OCI-LY3 (cell line): Measurements from ENCODE around the gene PHLPP2.
"Not testable (repeated sequence)": the region's sequence is repeated elsewhere in the genome, so short reads cannot be mapped to it uniquely, and the experiment has no call there.

ENCODE experiments used
- CTCF ChIP-seq: fragments of 200-600, 300-600 bp; sonication (generic); IDR thresholded peaks from 2 replicates; pipeline ENCODE4 v1.5.1; 2014; ENCODE audit warnings: antibody characterized with exemption, low read length, low read depth
- EZH2phosphoT487 ChIP-seq: fragments of 200-600 bp; shearing (Covaris generic); IDR thresholded peaks from 2 replicates; pipeline ENCODE4 v1.6.1; 2018; ENCODE audit warnings: antibody characterized with exemption, mixed run types, low read depth

- not testable (repeated sequence) for TF ChIP-seq CTCF, EZH2phosphoT487
Observed at GRCh38 chr16:71614956-71615355, 109.5 kb downstream of the PHLPP2 start.
